ENCODE results near the gene FAM186B. TPM values are rescaled to one million over a fixed set of nuclear protein-coding genes. Genes with fewer than 3 reads are reported as not detected.

FAM186B gene
- total RNA-seq, 1 experiment from 2014 or later: not detected

GRCh38 chr12:49546481-49546880, 59.0 kb downstream of the FAM186B start:
- no peak for DNase-seq (ENCODE audit: low read depth)
- in situ Hi-C loops (cut with HindIII; ENCODE audit: low pct_unique_long_range_greater_than_20kb, low sequenced_read_pairs): no loop called here

GRCh38 chr12:49545815-49546214, 59.6 kb downstream of the FAM186B start:
- DNase-seq (ENCODE audit: low read depth): no peak
- in situ Hi-C loops (cut with HindIII; ENCODE audit: low pct_unique_long_range_greater_than_20kb, low sequenced_read_pairs): no loop called here

GRCh38 chr12:49543914-49544815, 61.3 kb downstream of the FAM186B start:
- in situ Hi-C loops (cut with HindIII; ENCODE audit: low pct_unique_long_range_greater_than_20kb, low sequenced_read_pairs): no loop called here
- no peak for DNase-seq (ENCODE audit: low read depth)

GRCh38 chr12:49543221-49543913, 62.1 kb downstream of the FAM186B start:
- DNase-seq (ENCODE audit: low read depth): no peak
- in situ Hi-C loops (cut with HindIII; ENCODE audit: low pct_unique_long_range_greater_than_20kb, low sequenced_read_pairs): no loop called here

- in situ Hi-C loops (cut with HindIII; ENCODE audit: low pct_unique_long_range_greater_than_20kb, low sequenced_read_pairs): no loop called here
These were observed 62.8 kb downstream of the FAM186B start for GRCh38 chr12:49542592-49543160.

GRCh38 chr12:49541911-49542505, 63.4 kb downstream of the FAM186B start:
- DNase-seq (ENCODE audit: low read depth): no peak
- in situ Hi-C loops (cut with HindIII; ENCODE audit: low pct_unique_long_range_greater_than_20kb, low sequenced_read_pairs): no loop called here

More at GRCh38 chr12:49542592-49543160, 62.8 kb downstream of the FAM186B start:
- DNase-seq (ENCODE audit: low read depth): no peak

- DNase-seq (ENCODE audit: low read depth): no peak
- in situ Hi-C loops (cut with HindIII; ENCODE audit: low pct_unique_long_range_greater_than_20kb, low sequenced_read_pairs): no loop called here
These were observed 64.1 kb downstream of the FAM186B start for GRCh38 chr12:49541140-49541861.

GRCh38 chr12:49540229-49541139, 65.0 kb downstream of the FAM186B start:
- in situ Hi-C loops (cut with HindIII; ENCODE audit: low pct_unique_long_range_greater_than_20kb, low sequenced_read_pairs): no loop called here
- no peak for DNase-seq (ENCODE audit: low read depth)

GRCh38 chr12:49539406-49540228, 65.8 kb downstream of the FAM186B start:
- DNase-seq (ENCODE audit: low read depth): no peak
- in situ Hi-C loops (cut with HindIII; ENCODE audit: low pct_unique_long_range_greater_than_20kb, low sequenced_read_pairs): no loop called here

GRCh38 chr12:49538510-49539403, 66.7 kb downstream of the FAM186B start, which contains the start of gene KCNH3:
KCNH3 (plus strand) TSS chr12:49539030; CDS start chr12:49539417, 387 bp downstream.
- DNase-seq (ENCODE audit: low read depth): peak; percentile 76
- in situ Hi-C loops (cut with HindIII; ENCODE audit: low pct_unique_long_range_greater_than_20kb, low sequenced_read_pairs): no loop called here

- DNase-seq (ENCODE audit: low read depth): no peak
- in situ Hi-C loops (cut with HindIII; ENCODE audit: low pct_unique_long_range_greater_than_20kb, low sequenced_read_pairs): no loop called here
These were observed 67.5 kb downstream of the FAM186B start for GRCh38 chr12:49537752-49538509.
